SU-DHL-6 (cell line): ENCODE results near the gene GRID2.

Experiments
- H2AFZ ChIP-seq: fragments of 200-600 bp; sonication (generic); 2 replicates; pipeline ENCODE4 v1.6.1; 2014; ENCODE audit warnings: low read depth, mild to moderate bottlenecking, moderate library complexity, mixed read lengths, antibody characterized with exemption, low read length; ENCODE audit not compliant: severe bottlenecking
- H3F3A ChIP-seq: fragments of 200-600 bp; shearing (Covaris generic); 2 replicates; pipeline ENCODE4 v1.6.0; 2016; ENCODE audit warnings: antibody characterized with exemption, mild to moderate bottlenecking; ENCODE audit not compliant: insufficient read depth
- H3K27ac ChIP-seq: fragments of 200-600 bp; sonication (generic); 2 replicates; pipeline ENCODE4 v1.5.1; 2016; ENCODE audit warnings: low read depth, mild to moderate bottlenecking, low read length, moderate library complexity, mixed read lengths
- H3K27me3 ChIP-seq: fragments of 200-600 bp; sonication (generic), shearing (Covaris generic); 2 replicates; pipeline ENCODE4 v1.6.0; 2014; ENCODE audit warnings: mild to moderate bottlenecking, low read length
- H3K36me3 ChIP-seq: fragments of 200-600 bp; sonication (generic); 2 replicates; pipeline ENCODE4 v1.6.1; 2014; ENCODE audit warnings: mild to moderate bottlenecking, low read length, mixed read lengths
- H3K4me2 ChIP-seq: fragments of 300-600, 200-600 bp; shearing (Covaris generic), sonication (generic); 2 replicates; pipeline ENCODE4 v1.6.0; 2014; ENCODE audit warnings: low read length, low read depth, mild to moderate bottlenecking; ENCODE audit not compliant: poor library complexity, severe bottlenecking
- H3K4me3 ChIP-seq: fragments of 200-600 bp; sonication (generic); 2 replicates; pipeline ENCODE4 v1.5.1; 2014; ENCODE audit warnings: antibody characterized with exemption, low read length, mild to moderate bottlenecking, mixed read lengths; ENCODE audit not compliant: insufficient read depth, poor library complexity, severe bottlenecking
- H3K79me2 ChIP-seq: fragments of 200-600 bp; sonication (generic); 2 replicates; pipeline ENCODE4 v1.6.1; 2014; ENCODE audit warnings: mild to moderate bottlenecking, low read length, moderate library complexity; ENCODE audit not compliant: insufficient read depth
- H3K9ac ChIP-seq: fragments of 200-600 bp; sonication (generic); 2 replicates; pipeline ENCODE4 v1.7.0; 2014; ENCODE audit warnings: mild to moderate bottlenecking, low read length
- H3K9me2 ChIP-seq: fragments of 200-600 bp; sonication (generic); replicated peaks from 2 replicates; pipeline ENCODE4 v1.6.1; 2014; ENCODE audit warnings: low read length; ENCODE audit not compliant: insufficient read depth
- H3K9me3 ChIP-seq: fragments of 200-600 bp; sonication (generic); 2 replicates; pipeline ENCODE4 v1.6.1; 2014; ENCODE audit warnings: low read length, mixed read lengths; ENCODE audit not compliant: insufficient read depth
- H4K20me1 ChIP-seq: fragments of 200-600 bp; sonication (generic); 2 replicates; pipeline ENCODE4 v1.6.1; 2014; ENCODE audit warnings: low read depth, mild to moderate bottlenecking, antibody characterized with exemption, low read length, moderate library complexity, mixed read lengths
- CTCF ChIP-seq: fragments of 200-600 bp; sonication (generic); IDR thresholded peaks from one replicate; pipeline ENCODE4 v1.5.1; 2017; ENCODE audit warnings: antibody characterized with exemption, mild to moderate bottlenecking, low read length, moderate library complexity; ENCODE audit not compliant: insufficient read depth, poor library complexity, severe bottlenecking
- EZH2phosphoT487 ChIP-seq: fragments of 200-600 bp; sonication (generic), shearing (Covaris generic); conservative IDR thresholded peaks from 2 replicates; pipeline ENCODE4 v1.6.1; 2018; ENCODE audit warnings: mild to moderate bottlenecking, antibody characterized with exemption, low read length, moderate library complexity, mixed read lengths

The GRID2 gene

GRCh38 chr4:93513851-93514250, 1210.1 kb downstream of the GRID2 start:
- H3F3A ChIP-seq, result no peaks in the 10 kb centered on the region

GRCh38 chr4:93515208-93515607, 1211.4 kb downstream of the GRID2 start:
- TF ChIP-seq CTCF (no peak), EZH2phosphoT487 (no peak)
- no peak overlapping the region for H3K9ac ChIP-seq
- no peaks in the 10 kb centered on the region for H4K20me1 ChIP-seq

More at GRCh38 chr4:93513851-93514250, 1210.1 kb downstream of the GRID2 start:
- H3K27me3 ChIP-seq, result no peaks in the 10 kb centered on the region
- no peaks in the 10 kb centered on the region for H4K20me1 ChIP-seq
- H3K36me3 ChIP-seq, result no peaks in the 10 kb centered on the region
- no peak overlapping the region for H2AFZ ChIP-seq
- H3K9me3 ChIP-seq, result no peaks in the 10 kb centered on the region
- no peaks in the 10 kb centered on the region for H3K79me2 ChIP-seq
- H3K27ac ChIP-seq, result no peak overlapping the region
- no peak for TF ChIP-seq EZH2phosphoT487
- TF ChIP-seq CTCF, result no peak
- H3K9ac ChIP-seq, result no peak overlapping the region
- no peak overlapping the region for H3K4me3 ChIP-seq
- H3K9me2 ChIP-seq, result no peaks in the 10 kb centered on the region
- no peak overlapping the region for H3K4me2 ChIP-seq

DNA sequence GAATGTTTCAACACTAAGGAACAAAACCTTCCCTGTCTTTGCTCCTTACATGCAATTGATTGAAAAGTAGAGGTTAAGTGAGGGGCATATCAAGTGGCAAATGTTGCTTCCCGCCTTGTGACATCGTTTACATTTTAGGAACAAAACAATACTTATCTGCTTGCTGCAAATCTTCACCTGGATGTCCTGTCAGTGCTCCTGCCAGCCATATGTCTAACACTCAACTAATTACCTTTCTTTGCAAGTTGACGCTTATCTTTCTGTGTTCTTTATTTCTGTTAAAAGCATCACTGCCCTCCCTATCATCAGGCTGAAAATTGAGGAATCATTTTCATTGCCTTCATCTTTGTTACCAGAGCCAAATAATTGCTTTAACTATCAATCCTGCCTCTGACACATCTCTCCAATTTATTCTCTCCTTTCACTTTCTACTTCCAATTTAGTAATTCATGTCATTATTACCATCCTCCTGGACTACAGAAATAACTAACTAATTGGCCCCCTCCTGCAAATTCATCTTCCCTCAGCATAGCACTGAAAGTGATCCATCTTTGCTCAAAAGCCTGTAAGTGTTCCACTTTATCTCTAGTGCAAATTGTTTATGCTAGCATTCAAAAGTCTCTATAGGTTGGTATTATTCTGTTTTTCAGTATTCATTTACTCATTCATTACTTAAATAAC, 1226.1 kb downstream of the GRID2 start:
- Histone ChIP-seq H3K36me3 (no peaks in the 10 kb centered on the region), H3F3A (no peaks in the 10 kb centered on the region)

More at GRCh38 chr4:93515208-93515607, 1211.4 kb downstream of the GRID2 start:
- Histone ChIP-seq H2AFZ (no peak overlapping the region), H3K79me2 (no peaks in the 10 kb centered on the region), H3K36me3 (no peaks in the 10 kb centered on the region), H3K4me3 (no peak overlapping the region), H3K9me3 (no peaks in the 10 kb centered on the region), H3K27ac (no peak overlapping the region), H3F3A (no peaks in the 10 kb centered on the region), H3K4me2 (no peak overlapping the region), H3K9me2 (no peaks in the 10 kb centered on the region), H3K27me3 (no peaks in the 10 kb centered on the region)

More for the DNA sequence above, 1226.1 kb downstream of the GRID2 start:
- no peak overlapping the region for H3K4me3 ChIP-seq
- H3K27me3 ChIP-seq, result no peaks in the 10 kb centered on the region
- H2AFZ ChIP-seq, result no peak overlapping the region
- H3K4me2 ChIP-seq, result no peak overlapping the region
- H3K79me2 ChIP-seq, result no peaks in the 10 kb centered on the region
- H3K9ac ChIP-seq, result no peak overlapping the region
- TF ChIP-seq CTCF (no peak), EZH2phosphoT487 (no peak)
- no peaks in the 10 kb centered on the region for H3K9me3 ChIP-seq
- H3K9me2 ChIP-seq, result no peaks in the 10 kb centered on the region
- H3K27ac ChIP-seq, result no peak overlapping the region
- no peaks in the 10 kb centered on the region for H4K20me1 ChIP-seq
